ENCODE data around the gene PEX14.

PEX14 gene

DNA sequence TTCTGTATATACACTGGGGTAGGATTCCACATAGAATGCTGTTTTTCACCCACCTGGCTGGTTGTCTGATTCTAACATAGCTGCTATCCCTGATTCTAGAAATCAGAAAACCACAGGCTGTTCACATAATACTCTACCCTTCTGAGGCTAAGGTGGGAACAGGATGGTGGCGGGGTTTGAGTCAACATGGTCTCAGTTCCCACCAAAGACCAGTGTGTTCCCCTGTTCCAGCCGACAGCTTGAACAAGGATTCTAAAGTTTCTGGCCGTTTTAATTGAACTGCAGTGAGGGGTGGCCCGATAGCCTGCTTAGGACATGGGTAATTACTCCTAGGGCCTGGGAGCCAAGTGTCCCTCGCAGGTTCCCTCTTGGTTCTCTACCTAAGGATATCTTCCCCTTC lies 38.4 kb downstream of the PEX14 start:
- no peak for DNase-seq (ENCODE audit: low read depth)
- TF ChIP-seq MYC (IDR thresholded peaks at IDR 0.05; ENCODE audit: low read depth, low read length): no peak
- no peak for TF ChIP-seq POLR2A (IDR thresholded peaks at IDR 0.05; ENCODE audit: extremely low read depth, insufficient read length)
- TF ChIP-seq, protein P1, sequence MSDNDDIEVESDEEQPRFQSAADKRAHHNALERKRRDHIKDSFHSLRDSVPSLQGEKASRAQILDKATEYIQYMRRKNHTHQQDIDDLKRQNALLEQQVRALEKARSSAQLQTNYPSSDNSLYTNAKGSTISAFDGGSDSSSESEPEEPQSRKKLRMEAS (IDR thresholded peaks at IDR 0.05; ENCODE audit: low read depth, low read length): no peak
- TF ChIP-seq, protein P2, sequence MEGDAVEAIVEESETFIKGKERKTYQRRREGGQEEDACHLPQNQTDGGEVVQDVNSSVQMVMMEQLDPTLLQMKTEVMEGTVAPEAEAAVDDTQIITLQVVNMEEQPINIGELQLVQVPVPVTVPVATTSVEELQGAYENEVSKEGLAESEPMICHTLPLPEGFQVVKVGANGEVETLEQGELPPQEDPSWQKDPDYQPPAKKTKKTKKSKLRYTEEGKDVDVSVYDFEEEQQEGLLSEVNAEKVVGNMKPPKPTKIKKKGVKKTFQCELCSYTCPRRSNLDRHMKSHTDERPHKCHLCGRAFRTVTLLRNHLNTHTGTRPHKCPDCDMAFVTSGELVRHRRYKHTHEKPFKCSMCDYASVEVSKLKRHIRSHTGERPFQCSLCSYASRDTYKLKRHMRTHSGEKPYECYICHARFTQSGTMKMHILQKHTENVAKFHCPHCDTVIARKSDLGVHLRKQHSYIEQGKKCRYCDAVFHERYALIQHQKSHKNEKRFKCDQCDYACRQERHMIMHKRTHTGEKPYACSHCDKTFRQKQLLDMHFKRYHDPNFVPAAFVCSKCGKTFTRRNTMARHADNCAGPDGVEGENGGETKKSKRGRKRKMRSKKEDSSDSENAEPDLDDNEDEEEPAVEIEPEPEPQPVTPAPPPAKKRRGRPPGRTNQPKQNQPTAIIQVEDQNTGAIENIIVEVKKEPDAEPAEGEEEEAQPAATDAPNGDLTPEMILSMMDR (IDR thresholded peaks at IDR 0.05; ENCODE audit: low read depth, low read length): no peak
- no peak overlapping the region for H3K4me3 ChIP-seq (ENCODE audit: low read depth, low read length)

DNA sequence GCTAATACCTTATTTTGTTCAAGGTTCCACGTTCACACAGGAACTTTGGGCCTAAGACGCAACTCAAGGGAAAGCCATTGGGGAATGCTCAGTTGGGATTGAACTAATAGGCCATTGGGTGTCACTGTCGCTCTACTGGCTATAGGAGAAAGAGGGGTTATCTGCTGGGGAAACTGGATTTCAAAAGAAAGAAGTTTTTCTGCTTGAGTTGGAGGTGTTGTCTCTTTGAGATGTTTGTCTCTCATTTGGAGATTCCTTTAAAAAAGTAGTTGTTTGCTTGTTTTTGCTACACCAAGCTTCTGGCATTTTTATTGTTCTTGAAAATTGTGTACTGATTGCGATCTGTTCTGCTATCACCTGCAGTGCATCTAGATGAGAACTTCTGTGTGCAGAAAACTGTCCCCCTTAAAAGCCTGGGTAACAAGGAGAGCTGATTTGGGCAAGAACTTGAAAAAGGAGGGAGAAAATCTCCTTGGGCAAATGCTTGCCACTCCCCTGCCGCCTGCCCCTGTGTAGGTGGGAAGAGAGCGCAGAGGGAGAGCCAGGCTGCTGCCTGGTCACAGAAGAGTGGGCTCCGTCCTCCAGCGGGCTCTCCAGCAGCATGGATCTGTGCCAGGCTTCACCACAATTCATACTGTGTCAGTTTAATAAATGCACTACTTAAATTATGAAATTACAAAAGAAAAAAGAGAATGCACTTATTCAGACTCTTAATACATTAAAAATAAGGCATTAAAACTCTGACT lies 39.9 kb downstream of the PEX14 start:
- H3K4me3 ChIP-seq (ENCODE audit: low read depth, low read length): no peak overlapping the region
- TF ChIP-seq, protein P2 (IDR thresholded peaks at IDR 0.05; ENCODE audit: low read depth, low read length): peak; percentile 62
- no peak for TF ChIP-seq POLR2A (IDR thresholded peaks at IDR 0.05; ENCODE audit: extremely low read depth, insufficient read length)
- peak; percentile 76 for DNase-seq (ENCODE audit: low read depth)

DNA sequence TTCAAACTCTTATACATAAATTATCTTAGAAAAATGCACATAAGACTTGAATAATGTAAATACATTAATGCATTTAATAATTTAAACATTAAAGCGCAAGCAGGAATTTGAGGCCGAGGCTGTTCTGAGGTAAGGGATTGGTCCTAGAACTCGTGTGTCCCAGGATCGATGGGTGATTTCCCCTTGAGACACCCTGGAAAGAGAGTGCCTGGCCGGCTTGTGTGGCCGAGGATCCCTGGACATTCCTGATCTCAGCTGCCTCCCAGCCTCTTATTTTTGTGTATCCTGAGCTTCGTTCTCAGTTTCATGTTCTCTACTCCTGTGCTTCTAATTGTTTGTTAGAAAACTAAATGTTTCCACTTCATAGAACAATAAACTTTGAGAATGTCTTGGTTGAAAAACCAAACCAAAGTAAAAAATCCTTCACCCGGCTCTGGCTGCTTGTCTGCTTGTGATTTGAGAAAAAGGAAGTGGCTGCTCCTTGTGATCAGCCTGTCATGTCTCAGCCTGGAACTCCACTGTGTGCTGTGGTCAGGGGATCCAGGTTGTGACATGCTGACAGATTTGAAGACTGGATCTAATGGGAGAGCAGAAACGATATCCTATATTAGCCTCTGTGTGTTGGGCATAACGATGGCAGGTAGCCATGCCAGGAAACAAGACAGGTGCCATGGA lies 40.7 kb downstream of the PEX14 start:
- TF ChIP-seq POLR2A (IDR thresholded peaks at IDR 0.05; ENCODE audit: extremely low read depth, insufficient read length): no peak
- TF ChIP-seq, protein P1 (IDR thresholded peaks at IDR 0.05; ENCODE audit: low read depth, low read length): peak; percentile 43; the same call in 1 of the 2 replicates
- DNase-seq (ENCODE audit: low read depth): peak; percentile 85
- H3K4me3 ChIP-seq (ENCODE audit: low read depth, low read length): no peak overlapping the region

DNA sequence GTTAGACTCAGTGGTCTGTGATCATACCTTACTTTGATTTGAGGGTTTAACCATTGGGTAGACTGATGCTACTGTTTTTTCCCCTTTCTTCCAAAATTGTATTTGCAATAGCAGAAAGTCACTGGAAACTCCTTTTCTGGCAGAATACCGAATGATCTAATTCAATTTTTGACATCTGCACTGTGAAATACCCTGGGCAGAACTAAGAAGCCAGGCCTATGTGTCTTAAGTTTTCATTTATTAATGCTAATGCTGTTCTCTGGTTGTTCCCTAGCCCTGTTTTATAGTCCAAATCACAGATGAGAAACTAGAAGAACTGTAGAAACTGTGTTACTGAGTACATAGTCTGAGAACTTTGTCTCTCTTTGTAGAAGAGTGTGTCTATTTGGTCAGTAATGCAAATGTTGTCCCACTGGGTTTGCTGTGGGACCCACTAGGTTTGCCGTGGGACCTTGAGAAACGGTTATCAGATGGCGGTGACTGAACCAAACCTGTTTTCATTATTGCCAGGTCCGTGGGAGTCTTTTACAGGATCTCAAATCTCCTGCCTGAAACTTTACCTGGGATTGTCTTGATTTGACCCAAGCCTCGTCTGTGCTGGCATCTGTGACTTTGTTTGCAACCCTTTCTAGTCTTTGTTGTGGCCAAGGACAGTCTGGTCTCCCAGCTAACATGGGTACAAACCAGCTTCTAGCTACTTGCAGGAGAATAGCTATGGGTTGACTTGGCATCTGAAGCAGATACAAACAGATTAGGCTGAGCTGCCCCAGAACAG lies 41.4 kb downstream of the PEX14 start:
- no peak overlapping the region for H3K4me3 ChIP-seq (ENCODE audit: low read depth, low read length)
- TF ChIP-seq, protein P1 (IDR thresholded peaks at IDR 0.05; ENCODE audit: low read depth, low read length): no peak
- TF ChIP-seq MYC (IDR thresholded peaks at IDR 0.05; ENCODE audit: low read depth, low read length) (no peak), POLR2A (IDR thresholded peaks at IDR 0.05; ENCODE audit: extremely low read depth, insufficient read length) (no peak)
- TF ChIP-seq, protein P2 (IDR thresholded peaks at IDR 0.05; ENCODE audit: low read depth, low read length): no peak
- no peak for DNase-seq (ENCODE audit: low read depth)

DNA sequence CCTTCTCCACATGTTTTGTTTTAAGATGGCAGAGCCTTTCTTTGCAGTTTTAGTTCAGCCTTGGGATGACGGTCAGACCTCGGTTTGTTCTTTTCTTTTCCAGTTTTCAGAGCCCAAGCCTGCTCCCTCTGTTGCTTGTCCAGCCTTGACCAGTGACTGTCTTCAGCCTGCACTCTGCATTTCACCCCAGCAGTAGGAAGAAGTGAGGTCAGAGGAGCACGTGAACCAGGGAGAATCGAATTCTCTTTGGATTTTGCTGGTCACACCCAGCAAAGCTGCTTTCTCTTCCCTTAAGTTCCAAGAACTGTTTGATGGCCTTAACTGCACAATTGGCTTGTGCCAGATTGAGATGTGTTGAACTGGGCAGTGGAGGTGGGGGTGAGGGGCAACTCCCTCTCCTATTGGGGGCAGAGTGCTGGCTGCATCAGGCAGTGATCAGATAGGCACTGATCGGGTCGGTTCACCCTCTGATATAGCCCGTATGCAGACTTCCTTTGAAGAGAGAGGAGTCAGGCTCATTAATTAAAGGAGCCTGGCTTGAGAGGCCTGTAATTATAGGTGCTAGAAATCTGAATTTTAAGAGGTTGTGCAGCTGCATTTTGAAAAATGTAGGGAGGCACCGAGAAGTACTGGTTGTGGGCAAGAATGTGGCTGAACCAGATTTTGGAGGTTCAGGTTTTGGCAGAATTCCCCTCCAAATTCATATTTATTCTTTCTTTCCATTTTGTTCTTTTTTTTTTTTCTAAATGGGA lies 42.4 kb downstream of the PEX14 start:
- TF ChIP-seq MYC (IDR thresholded peaks at IDR 0.05; ENCODE audit: low read depth, low read length): no peak
- TF ChIP-seq, protein P1 (IDR thresholded peaks at IDR 0.05; ENCODE audit: low read depth, low read length): no peak
- TF ChIP-seq, protein P2 (IDR thresholded peaks at IDR 0.05; ENCODE audit: low read depth, low read length): no peak
- TF ChIP-seq POLR2A (IDR thresholded peaks at IDR 0.05; ENCODE audit: extremely low read depth, insufficient read length): no peak
- no peak for DNase-seq (ENCODE audit: low read depth)
- H3K4me3 ChIP-seq (ENCODE audit: low read depth, low read length): no peak overlapping the region
